Gastrocnemius medialis (tissue), 4 donors: ENCODE results near the gene MIPOL1.

Experiments
- CTCF ChIP-seq, 5 experiments: fragments of 450-650 bp in 3 of 5; fragments of 200-600 bp in 2 of 5; sonication (generic) in 2 of 5; IDR thresholded peaks in 4 of 5; conservative IDR thresholded peaks in 1 of 5; 1 replicate in 4 of 5; 2 replicates in 1 of 5; pipeline ENCODE4 v1.5.1; 2016 to 2019; ENCODE audit warnings: antibody characterized with exemption in 5 of 5, mild to moderate bottlenecking in 3 of 5, moderate library complexity in 3 of 5
- POLR2A ChIP-seq, 2 donors: fragments of 450-650 bp; IDR thresholded peaks; one replicate each; pipeline ENCODE4 v1.6.1; 2017; ENCODE audit warnings: antibody characterized with exemption in 2 of 2, mild to moderate bottlenecking in 2 of 2, moderate library complexity in 2 of 2

DNA sequence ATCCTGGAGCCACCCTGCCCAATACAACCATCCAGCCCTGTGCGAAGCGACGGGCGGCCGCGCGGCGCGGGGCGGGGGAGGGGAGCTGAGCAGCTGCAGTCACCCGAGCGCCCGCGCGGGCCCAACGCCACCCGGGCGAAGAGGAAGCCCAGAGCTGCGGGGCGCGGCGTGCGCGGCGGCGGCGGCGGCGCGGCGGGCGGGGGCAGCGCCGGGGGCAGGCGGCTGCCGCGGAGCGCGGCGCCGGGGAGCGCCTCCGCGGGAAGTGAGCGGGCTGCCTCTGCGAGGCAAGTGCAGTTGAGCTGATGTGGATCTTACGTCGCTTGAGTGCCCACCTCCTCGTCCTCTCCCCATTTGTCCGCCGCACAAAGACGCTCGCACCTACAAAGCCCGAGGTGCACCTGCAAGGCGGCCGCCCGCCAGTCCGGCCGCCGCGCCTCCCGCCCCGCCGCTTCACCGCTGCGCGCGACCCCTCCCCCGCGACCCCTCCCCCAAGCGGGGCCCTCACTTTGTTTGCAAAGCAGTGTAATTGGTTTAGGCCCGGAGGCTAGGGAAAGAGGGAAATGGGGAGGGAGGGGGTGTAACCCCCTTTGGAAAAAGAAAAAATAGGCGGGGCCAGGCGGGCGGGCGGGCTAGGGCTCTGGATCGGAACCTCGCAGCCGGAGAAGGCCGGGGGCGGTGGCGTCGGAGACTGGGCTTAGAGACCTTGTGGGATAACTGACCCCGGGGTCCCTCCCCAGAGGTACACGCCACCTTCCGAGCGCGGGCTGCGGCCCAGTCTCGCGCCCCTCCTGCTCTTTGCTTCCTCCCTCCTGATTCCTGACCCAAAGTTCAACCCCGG, 397.5 kb downstream of the MIPOL1 start, which contains the start of the genes FOXA1 and TTC6:
- TF ChIP-seq CTCF (IDR thresholded peaks at IDR 0.05 in 4 of 5, conservative IDR thresholded peaks at IDR 0.05 in 1 of 5) (no peak), POLR2A (IDR thresholded peaks at IDR 0.05) (no peak)
